Adrenal gland (tissue), 12 donors: Measurements from ENCODE around the gene ARID2. TPM values are rescaled to one million over a fixed set of nuclear protein-coding genes. Genes with fewer than 3 reads are reported as not detected.

Source experiments
- DNase-seq, 7 donors: peaks; one replicate each; pipeline ENCODE4 v3.0.0-alpha.2; 2019 to 2020
- H3K27ac ChIP-seq, 5 donors: fragments of 200-600 bp; sonication (generic) in 4 of 5; 1 replicate in 3 of 5; 2 replicates in 2 of 5; pipeline versions ENCODE4 v1.5.1 to v1.8.0; 2016 to 2020; ENCODE audit warnings: mild to moderate bottlenecking in 1 of 5
- H3K27me3 ChIP-seq: fragments of 200-600 bp; 2 replicates; pipeline ENCODE4 v1.8.0; 2021
- H3K36me3 ChIP-seq, 2 donors: fragments of 200-600 bp; replicated peaks in 1 of 2; 1 replicate in 1 of 2; 2 replicates in 1 of 2; pipeline versions ENCODE4 v1.5.1 to v1.8.0; 2018 to 2022
- H3K4me1 ChIP-seq, 2 donors: fragments of 200-600 bp; replicated peaks in 1 of 2; 1 replicate in 1 of 2; 2 replicates in 1 of 2; pipeline versions ENCODE4 v1.5.1 to v1.8.0; 2018 to 2021
- H3K4me3 ChIP-seq, 4 donors: fragments of 200-600 bp; sonication (generic) in 3 of 4; one replicate each; pipeline ENCODE4 v1.5.1; 2016 to 2018
- H3K9me3 ChIP-seq, 3 donors: fragments of 200-600 bp; sonication (generic) in 1 of 3; replicated peaks in 1 of 3; 1 replicate in 2 of 3; 2 replicates in 1 of 3; pipeline versions ENCODE4 v1.5.1 to v1.8.0; 2016 to 2021
- POLR2A ChIP-seq, 2 donors: fragments of 450-650 bp; IDR thresholded peaks; one replicate each; pipeline ENCODE4 v1.6.1; 2017; ENCODE audit warnings: antibody characterized with exemption in 2 of 2, mild to moderate bottlenecking in 2 of 2, moderate library complexity in 1 of 2
- WGBS, 4 donors: extraction: QIAGEN DNeasy Blood & Tissue Kit in 2 of 4; methylation state at CpG; one replicate each; pipeline versions ENCODE4 v1.1.5 to v1.1.7; 2013 to 2017; 5-methylcytosine and 5-hydroxymethylcytosine counted together
- intact Hi-C, 2 donors: fragments of 100-400 bp; cut with DNase I; formaldehyde crosslinking; loops; one replicate each; pipeline versions ENCODE4 v1.14.1 to v1.15.0; 2022 to 2023
- polyA plus RNA-seq, 3 donors: library from polyadenylated mRNA; stranded (reverse); fragments of 200-250 nt in 2 of 3; fragments of 350-450 nt in 1 of 3; fragmentation: Illumina TruSeq in 1 of 3; extraction: RNeasy Lipid Tissue Mini Kit (QIAGEN cat#74804) in 1 of 3; gene quantifications; one replicate each; pipeline ENCODE4 v1.2.3, GENCODE V29; 2013 to 2014
- total RNA-seq, 9 donors: library from RNA; depleted of rRNA in 4 of 9; stranded (reverse); fragments of >200 nt in 4 of 9; fragments of 120-200 nt in 1 of 9; fragmentation: NEBNext Ultra II Directional in 1 of 9; extraction: Animal tissue kit (Norgen Biotek cat#: 25700) in 1 of 9; gene quantifications; one replicate each; pipeline versions ENCODE4 v1.1.0 to v1.2.4, GENCODE V29; 2013 to 2023
- TF ChIP-seq, protein P1 (sequence below), 6 experiments: fragments of 450-650 bp in 4 of 6; fragments of 200-600 bp in 2 of 6; sonication (generic) in 1 of 6; IDR thresholded peaks; 1 replicate in 5 of 6; 2 replicates in 1 of 6; pipeline versions ENCODE4 v1.5.1 to v1.8.0; 2016 to 2021; ENCODE audit warnings: antibody characterized with exemption in 6 of 6, mild to moderate bottlenecking in 2 of 6, moderate library complexity in 1 of 6
- donor health status: healthy with polysubstance abuse.
- donor health status: Bipolar disorder and iron deficiency.
- donor health status: DM: yes; HTN: yes; CAD: no.
- donor health status: DM: no; HTN: no; CAD: no.
- donor health status: DM: no; HTN: no; CAD: no.
- donor health status: DM: yes; HTN: yes; CAD: no.

Gene ARID2
- total and polyA plus RNA-seq, 12 donors = 7.9 to 28.0 (median 17.3) TPM

DNA sequence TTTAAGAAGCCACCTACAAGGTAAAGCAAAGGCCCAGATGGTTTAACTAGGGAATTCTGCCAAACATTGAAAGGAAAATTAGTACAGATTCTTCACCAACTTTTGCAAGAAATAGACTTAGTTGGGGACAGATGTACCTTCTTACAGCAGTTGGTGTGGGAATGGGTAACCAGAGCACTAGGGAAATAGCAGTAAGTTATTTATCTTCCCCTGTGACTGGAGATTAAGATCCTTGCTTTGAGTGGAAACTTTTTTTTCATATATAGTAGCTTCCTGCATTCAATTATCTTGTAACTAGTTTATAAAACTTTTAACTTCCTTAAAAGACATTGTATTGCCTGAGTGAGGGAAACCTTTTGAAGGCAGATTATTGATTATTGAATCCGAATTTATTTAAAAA is 44.2 kb downstream of the ARID2 start:
- no peak overlapping the region for H3K27ac ChIP-seq
- no peaks in the 10 kb centered on the region for H3K36me3 ChIP-seq
- peaks cover 0 to 9% of the 10 kb centered on the region in 2 donors for H3K4me1 ChIP-seq
- H3K4me3 ChIP-seq = no peak overlapping the region
- 94 to 100% (median 96%) methylated on average over 1 of the region's 1 CpG for WGBS, 4 donors
- peaks cover 0 to 6% (median 0%) of the 10 kb centered on the region in 3 donors for H3K9me3 ChIP-seq
- no peaks in the 10 kb centered on the region for H3K27me3 ChIP-seq
- DNase-seq = no peak
- TF ChIP-seq, protein P1, sequence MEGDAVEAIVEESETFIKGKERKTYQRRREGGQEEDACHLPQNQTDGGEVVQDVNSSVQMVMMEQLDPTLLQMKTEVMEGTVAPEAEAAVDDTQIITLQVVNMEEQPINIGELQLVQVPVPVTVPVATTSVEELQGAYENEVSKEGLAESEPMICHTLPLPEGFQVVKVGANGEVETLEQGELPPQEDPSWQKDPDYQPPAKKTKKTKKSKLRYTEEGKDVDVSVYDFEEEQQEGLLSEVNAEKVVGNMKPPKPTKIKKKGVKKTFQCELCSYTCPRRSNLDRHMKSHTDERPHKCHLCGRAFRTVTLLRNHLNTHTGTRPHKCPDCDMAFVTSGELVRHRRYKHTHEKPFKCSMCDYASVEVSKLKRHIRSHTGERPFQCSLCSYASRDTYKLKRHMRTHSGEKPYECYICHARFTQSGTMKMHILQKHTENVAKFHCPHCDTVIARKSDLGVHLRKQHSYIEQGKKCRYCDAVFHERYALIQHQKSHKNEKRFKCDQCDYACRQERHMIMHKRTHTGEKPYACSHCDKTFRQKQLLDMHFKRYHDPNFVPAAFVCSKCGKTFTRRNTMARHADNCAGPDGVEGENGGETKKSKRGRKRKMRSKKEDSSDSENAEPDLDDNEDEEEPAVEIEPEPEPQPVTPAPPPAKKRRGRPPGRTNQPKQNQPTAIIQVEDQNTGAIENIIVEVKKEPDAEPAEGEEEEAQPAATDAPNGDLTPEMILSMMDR (IDR thresholded peaks at IDR 0.05) = no peak
- no peak for TF ChIP-seq POLR2A (IDR thresholded peaks at IDR 0.05)
- intact Hi-C loops = no loop called here

DNA sequence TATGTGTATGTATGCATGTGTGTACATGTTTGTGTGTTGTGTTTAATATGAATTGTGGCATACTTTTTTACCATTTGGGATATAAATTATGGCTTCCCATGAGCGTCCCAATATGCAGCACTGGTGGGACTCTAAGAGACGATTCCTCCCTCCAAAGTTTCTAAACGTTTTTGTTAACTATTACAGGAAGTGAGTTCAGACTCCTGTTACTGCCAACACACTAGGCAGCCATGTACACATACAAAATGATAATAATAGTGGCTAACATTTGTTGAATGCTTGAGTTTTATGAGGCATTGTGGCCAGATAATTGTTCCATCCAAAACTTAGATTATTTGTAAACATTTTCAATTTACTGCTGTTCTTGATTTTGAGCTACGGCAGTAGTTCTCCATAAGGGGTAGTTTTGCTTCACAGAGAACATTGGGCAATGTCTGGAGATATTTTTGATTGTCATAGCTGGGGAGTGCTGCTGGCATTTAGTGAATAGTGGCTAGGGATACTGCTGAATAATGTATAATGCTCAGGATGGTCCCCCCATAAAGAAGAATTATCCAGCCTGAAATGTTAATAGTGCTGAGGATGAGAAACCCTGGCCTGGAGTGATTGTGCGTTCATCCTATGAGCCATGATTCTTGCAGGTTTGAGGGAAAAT is 45.1 kb downstream of the ARID2 start:
- Histone ChIP-seq H3K4me1 (peaks cover 0 to 9% of the 10 kb centered on the region in 2 donors), H3K9me3 (peaks cover 0 to 3% (median 0%) of the 10 kb centered on the region in 3 donors), H3K27ac (no peak overlapping the region), H3K4me3 (no peak overlapping the region), H3K27me3 (no peaks in the 10 kb centered on the region), H3K36me3 (no peaks in the 10 kb centered on the region)
- intact Hi-C loops = no loop called here
- no peak for TF ChIP-seq POLR2A (IDR thresholded peaks at IDR 0.05)
- TF ChIP-seq, protein P1 (IDR thresholded peaks at IDR 0.05) = no peak
- DNase-seq = no peak
- WGBS, 4 donors = 63 to 78% (median 71%) methylated on average over 5 of the region's 5 CpGs

DNA sequence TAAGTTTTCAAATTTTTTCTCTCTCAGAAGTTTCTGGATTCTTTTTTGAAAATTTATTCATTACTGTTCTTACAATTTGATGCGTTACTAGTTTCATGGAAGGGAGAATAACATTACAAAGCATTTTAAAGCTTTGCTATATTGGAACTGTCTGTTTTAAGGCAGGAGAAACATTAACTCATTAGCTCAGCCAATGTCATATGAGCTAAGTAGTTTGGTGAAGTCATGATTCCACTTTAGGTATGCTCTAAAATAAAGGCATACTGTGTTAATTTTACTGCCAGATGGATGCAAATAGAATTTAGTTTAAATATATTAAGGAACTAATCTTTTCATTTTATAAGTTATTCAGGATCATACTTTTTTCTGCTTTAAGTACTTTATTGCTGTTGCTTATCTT is 46.0 kb downstream of the ARID2 start:
- H3K4me1 ChIP-seq = peaks cover 0 to 9% of the 10 kb centered on the region in 2 donors

DNA sequence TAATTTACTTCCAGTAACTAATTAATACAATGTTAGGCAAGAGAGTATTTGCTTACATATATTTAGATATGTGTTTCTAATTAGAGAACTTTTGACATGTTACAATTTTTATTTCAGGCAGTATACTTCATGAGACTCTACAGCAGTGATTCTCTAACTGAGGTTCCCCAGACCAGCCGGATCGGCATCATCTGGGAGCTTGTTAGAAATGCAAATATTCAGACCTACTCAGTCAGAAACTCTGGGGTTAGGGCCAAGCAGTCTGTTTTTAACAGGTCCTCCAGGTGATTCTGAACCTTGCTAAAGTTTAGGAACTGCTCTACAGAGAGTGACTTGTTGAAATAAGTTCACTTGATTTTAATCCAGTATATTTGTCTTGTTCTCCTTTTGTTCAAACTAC is 46.5 kb downstream of the ARID2 start:
- no peak for DNase-seq
- Histone ChIP-seq H3K36me3 (no peaks in the 10 kb centered on the region), H3K4me1 (peaks cover 0 to 9% of the 10 kb centered on the region in 2 donors), H3K27ac (no peak overlapping the region), H3K4me3 (no peak overlapping the region), H3K9me3 (no peaks in the 10 kb centered on the region), H3K27me3 (no peaks in the 10 kb centered on the region)
- intact Hi-C loops = no loop called here
- 81 to 91% (median 87%) methylated on average over 2 of the region's 2 CpGs for WGBS, 4 donors
- no peak for TF ChIP-seq POLR2A (IDR thresholded peaks at IDR 0.05)
- TF ChIP-seq, protein P1 (IDR thresholded peaks at IDR 0.05) = no peak

More for the DNA sequence above, 46.0 kb downstream of the ARID2 start:
- no peak for TF ChIP-seq POLR2A (IDR thresholded peaks at IDR 0.05)
- TF ChIP-seq, protein P1 (IDR thresholded peaks at IDR 0.05) = no peak
- Histone ChIP-seq H3K9me3 (no peaks in the 10 kb centered on the region), H3K27ac (no peak overlapping the region), H3K27me3 (no peaks in the 10 kb centered on the region), H3K36me3 (no peaks in the 10 kb centered on the region), H3K4me3 (no peak overlapping the region)
- intact Hi-C loops = no loop called here
- 92 to 100% (median 94%) methylated on average over 1 of the region's 1 CpG for WGBS, 4 donors
- DNase-seq = no peak
